D721Med (cell line): ENCODE results near the gene LGSN.
"Not testable (repeated sequence)": the region's sequence is repeated elsewhere in the genome, so short reads cannot be mapped to it uniquely, and the experiment has no call there.

Experiments
- DNase-seq: peaks from one replicate; pipeline ENCODE4 v3.0.0; 2011; ENCODE audit warnings: low spot score; ENCODE audit not compliant: insufficient read length
- FAIRE-seq: peaks from 2 replicates; lab custom pipeline; 2011; peaks lifted over from hg19 to GRCh38; lab: Jason Lieb, UNC
- CTCF ChIP-seq: IDR thresholded peaks from 2 replicates; pipeline ENCODE4 v1.5.1; 2012; ENCODE audit warnings: mild to moderate bottlenecking, control low read depth; ENCODE audit not compliant: insufficient read depth; ENCODE audit errors: missing control alignments

LGSN gene

GRCh38 chr6:63333440-63333839 is 13.7 kb upstream of the LGSN start:
- DNase-seq (no peak), FAIRE-seq (no peak)
- no peak for TF ChIP-seq CTCF

- FAIRE-seq, DNase-seq: not testable (repeated sequence)
Observed at GRCh38 chr6:63326630-63327029, 6.8 kb upstream of the LGSN start.

GRCh38 chr6:63322981-63323380 is 3.2 kb upstream of the LGSN start:
- FAIRE-seq (no peak), DNase-seq (no peak)
- TF ChIP-seq CTCF, result no peak

- FAIRE-seq (peak; percentile 98), DNase-seq (peak; percentile 15)
- TF ChIP-seq CTCF, result no peak
Observed at GRCh38 chr6:63321821-63322220, 2.0 kb upstream of the LGSN start.

- DNase-seq (no peak), FAIRE-seq (no peak)
- no peak for TF ChIP-seq CTCF
Observed at GRCh38 chr6:63317641-63318040, 2.1 kb downstream of the LGSN start.

- no peak for TF ChIP-seq CTCF
- FAIRE-seq (peak; percentile 29), DNase-seq (no peak)
Observed at GRCh38 chr6:63316113-63316512, 3.7 kb downstream of the LGSN start.

GRCh38 chr6:63313111-63313510 is 6.7 kb downstream of the LGSN start:
- TF ChIP-seq CTCF, result no peak
- DNase-seq, result no peak
- FAIRE-seq, result no peak
